Ishikawa (cell line): ENCODE measurements around the gene TP53BP1.

ENCODE experiments used
- CEBPB ChIP-seq: IDR thresholded peaks from 2 replicates; pipeline ENCODE4 v1.6.1; 2012
- CREB1 ChIP-seq: IDR thresholded peaks from 2 replicates; pipeline ENCODE4 v1.6.1; 2012; ENCODE audit warnings: low read depth
- EGR1 ChIP-seq: IDR thresholded peaks from 2 replicates; pipeline ENCODE4 v1.6.1; 2012
- EP300 ChIP-seq: IDR thresholded peaks from 2 replicates; pipeline ENCODE4 v1.6.1; 2012; ENCODE audit warnings: borderline replicate concordance
- RAD21 ChIP-seq: IDR thresholded peaks from 2 replicates; pipeline ENCODE4 v1.6.1; 2012; ENCODE audit warnings: low read depth
- TAF1 ChIP-seq: IDR thresholded peaks from 2 replicates; pipeline ENCODE4 v1.6.1; 2012; ENCODE audit warnings: low read depth, mild to moderate bottlenecking
- TCF12 ChIP-seq: IDR thresholded peaks from 2 replicates; pipeline ENCODE4 v1.6.1; 2012; ENCODE audit warnings: low read depth
- TEAD4 ChIP-seq: IDR thresholded peaks from 2 replicates; pipeline ENCODE4 v1.6.1; 2012
- YY1 ChIP-seq: IDR thresholded peaks from 2 replicates; pipeline ENCODE4 v1.6.1; 2012; ENCODE audit warnings: low read depth
- ZBTB7A ChIP-seq: IDR thresholded peaks from 2 replicates; pipeline ENCODE4 v1.6.1; 2012; ENCODE audit warnings: low read depth
- TF ChIP-seq, protein P1 (sequence below): IDR thresholded peaks from 2 replicates; pipeline ENCODE4 v1.6.1; 2012; ENCODE audit warnings: low read depth, mild to moderate bottlenecking
- TF ChIP-seq, protein P2 (sequence below): IDR thresholded peaks from 2 replicates; pipeline ENCODE4 v1.6.1; 2012
- TF ChIP-seq, protein P3 (sequence below): IDR thresholded peaks from 2 replicates; pipeline ENCODE4 v1.6.1; 2012

DNA sequence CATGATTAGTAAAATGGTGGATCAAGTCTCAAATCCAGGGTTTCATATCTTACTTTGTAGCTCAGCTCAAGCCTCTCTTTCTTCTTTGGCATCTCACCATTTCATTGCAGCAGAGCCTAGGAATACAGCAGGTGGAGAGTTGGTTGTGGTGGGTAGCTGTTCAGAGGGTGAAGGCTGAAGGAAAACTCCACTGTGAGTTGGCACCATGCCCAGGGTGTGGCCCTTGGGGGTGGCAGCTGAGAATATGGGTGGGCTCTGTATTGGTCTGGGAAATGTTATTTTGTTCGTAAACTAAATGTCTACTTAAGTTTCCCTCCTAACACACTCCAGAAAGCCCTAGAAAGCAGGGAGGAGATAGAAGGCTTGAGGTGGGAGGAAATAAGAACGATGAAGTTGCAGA lies 22.8 kb upstream of the TP53BP1 start:
- TF ChIP-seq, protein P1, sequence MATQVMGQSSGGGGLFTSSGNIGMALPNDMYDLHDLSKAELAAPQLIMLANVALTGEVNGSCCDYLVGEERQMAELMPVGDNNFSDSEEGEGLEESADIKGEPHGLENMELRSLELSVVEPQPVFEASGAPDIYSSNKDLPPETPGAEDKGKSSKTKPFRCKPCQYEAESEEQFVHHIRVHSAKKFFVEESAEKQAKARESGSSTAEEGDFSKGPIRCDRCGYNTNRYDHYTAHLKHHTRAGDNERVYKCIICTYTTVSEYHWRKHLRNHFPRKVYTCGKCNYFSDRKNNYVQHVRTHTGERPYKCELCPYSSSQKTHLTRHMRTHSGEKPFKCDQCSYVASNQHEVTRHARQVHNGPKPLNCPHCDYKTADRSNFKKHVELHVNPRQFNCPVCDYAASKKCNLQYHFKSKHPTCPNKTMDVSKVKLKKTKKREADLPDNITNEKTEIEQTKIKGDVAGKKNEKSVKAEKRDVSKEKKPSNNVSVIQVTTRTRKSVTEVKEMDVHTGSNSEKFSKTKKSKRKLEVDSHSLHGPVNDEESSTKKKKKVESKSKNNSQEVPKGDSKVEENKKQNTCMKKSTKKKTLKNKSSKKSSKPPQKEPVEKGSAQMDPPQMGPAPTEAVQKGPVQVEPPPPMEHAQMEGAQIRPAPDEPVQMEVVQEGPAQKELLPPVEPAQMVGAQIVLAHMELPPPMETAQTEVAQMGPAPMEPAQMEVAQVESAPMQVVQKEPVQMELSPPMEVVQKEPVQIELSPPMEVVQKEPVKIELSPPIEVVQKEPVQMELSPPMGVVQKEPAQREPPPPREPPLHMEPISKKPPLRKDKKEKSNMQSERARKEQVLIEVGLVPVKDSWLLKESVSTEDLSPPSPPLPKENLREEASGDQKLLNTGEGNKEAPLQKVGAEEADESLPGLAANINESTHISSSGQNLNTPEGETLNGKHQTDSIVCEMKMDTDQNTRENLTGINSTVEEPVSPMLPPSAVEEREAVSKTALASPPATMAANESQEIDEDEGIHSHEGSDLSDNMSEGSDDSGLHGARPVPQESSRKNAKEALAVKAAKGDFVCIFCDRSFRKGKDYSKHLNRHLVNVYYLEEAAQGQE: no peak
- no peak for TF ChIP-seq TCF12
- no peak for TF ChIP-seq TEAD4
- TF ChIP-seq, protein P2, sequence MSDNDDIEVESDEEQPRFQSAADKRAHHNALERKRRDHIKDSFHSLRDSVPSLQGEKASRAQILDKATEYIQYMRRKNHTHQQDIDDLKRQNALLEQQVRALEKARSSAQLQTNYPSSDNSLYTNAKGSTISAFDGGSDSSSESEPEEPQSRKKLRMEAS: no peak
- TF ChIP-seq TAF1: no peak
- TF ChIP-seq YY1: no peak
- TF ChIP-seq, protein P3, sequence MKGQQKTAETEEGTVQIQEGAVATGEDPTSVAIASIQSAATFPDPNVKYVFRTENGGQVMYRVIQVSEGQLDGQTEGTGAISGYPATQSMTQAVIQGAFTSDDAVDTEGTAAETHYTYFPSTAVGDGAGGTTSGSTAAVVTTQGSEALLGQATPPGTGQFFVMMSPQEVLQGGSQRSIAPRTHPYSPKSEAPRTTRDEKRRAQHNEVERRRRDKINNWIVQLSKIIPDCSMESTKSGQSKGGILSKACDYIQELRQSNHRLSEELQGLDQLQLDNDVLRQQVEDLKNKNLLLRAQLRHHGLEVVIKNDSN: no peak
- TF ChIP-seq EP300: no peak
- no peak for TF ChIP-seq CEBPB
- TF ChIP-seq RAD21: no peak
- no peak for TF ChIP-seq ZBTB7A
- no peak for TF ChIP-seq EGR1
- no peak for TF ChIP-seq CREB1
